H9 (cell line): ENCODE data around the gene RAP1GAP2. TPM values are rescaled to one million over a fixed set of nuclear protein-coding genes. Genes with fewer than 3 reads are reported as not detected.
A peak's percentile ranks its signal among the peaks of the same experiment; 100 is the strongest.

Experiments used
- DNase-seq: peaks from one replicate; pipeline ENCODE4 v3.0.0-alpha.2; 2017
- H2AFZ ChIP-seq: one replicate; pipeline ENCODE4 v1.6.1; 2013; ENCODE audit warnings: mild to moderate bottlenecking, low read length, control low read depth, moderate library complexity
- H2AK5ac ChIP-seq: 2 replicates; pipeline ENCODE4 v1.6.1; 2013; ENCODE audit warnings: low read length, control low read depth, mixed read lengths; ENCODE audit not compliant: insufficient read length
- H2BK120ac ChIP-seq: one replicate; pipeline ENCODE4 v1.6.1; 2013; ENCODE audit warnings: low read depth, mild to moderate bottlenecking, low read length, control low read depth, inconsistent platforms; ENCODE audit not compliant: poor library complexity, severe bottlenecking
- H2BK12ac ChIP-seq: 2 replicates; pipeline ENCODE4 v1.6.1; 2013; ENCODE audit warnings: low read length, control low read depth, mixed read lengths, low read depth; ENCODE audit not compliant: insufficient read length
- H2BK15ac ChIP-seq: 2 replicates; pipeline ENCODE4 v1.6.1; 2013; ENCODE audit warnings: low read depth, low read length, control low read depth
- H2BK20ac ChIP-seq: one replicate; pipeline ENCODE4 v1.6.1; 2013; ENCODE audit warnings: low read depth, mild to moderate bottlenecking, low read length, control low read depth, inconsistent platforms; ENCODE audit not compliant: poor library complexity, severe bottlenecking
- H2BK5ac ChIP-seq: 2 replicates; pipeline ENCODE4 v1.6.1; 2013; ENCODE audit warnings: low read length, control low read depth, mixed read lengths; ENCODE audit not compliant: insufficient read length
- H3K14ac ChIP-seq: 2 replicates; pipeline ENCODE4 v1.6.1; 2013; ENCODE audit warnings: low read length, control low read depth; ENCODE audit not compliant: insufficient read depth
- H3K18ac ChIP-seq: 2 replicates; pipeline ENCODE4 v1.6.1; 2013; ENCODE audit warnings: low read depth, mild to moderate bottlenecking, mixed read lengths, low read length, control low read depth; ENCODE audit not compliant: insufficient read length
- H3K23ac ChIP-seq: 2 replicates; pipeline ENCODE4 v1.6.1; 2013; ENCODE audit warnings: low read length, control low read depth, mixed read lengths, low read depth; ENCODE audit not compliant: insufficient read length
- H3K23me2 ChIP-seq: 2 replicates; pipeline ENCODE4 v1.6.1; 2013; ENCODE audit warnings: low read depth, mild to moderate bottlenecking, mixed read lengths, low read length, control low read depth; ENCODE audit not compliant: insufficient read length, poor library complexity, severe bottlenecking
- H3K27ac ChIP-seq: 2 replicates; pipeline ENCODE4 v1.5.1; 2013; ENCODE audit warnings: low read length, control low read depth, mixed read lengths, low read depth; ENCODE audit not compliant: insufficient read length
- H3K27me3 ChIP-seq: 2 replicates; pipeline ENCODE4 v1.6.1; 2013; ENCODE audit warnings: low read length, control low read depth, inconsistent platforms; ENCODE audit not compliant: insufficient read depth
- H3K4ac ChIP-seq: 2 replicates; pipeline ENCODE4 v1.6.1; 2013; ENCODE audit warnings: low read depth, mild to moderate bottlenecking, control low read depth, inconsistent platforms, low read length, moderate library complexity
- H3K4me1 ChIP-seq: 2 replicates; pipeline ENCODE4 v1.6.1; 2013; ENCODE audit warnings: low read length, control low read depth, inconsistent platforms; ENCODE audit not compliant: insufficient read depth
- H3K4me2 ChIP-seq: 2 replicates; pipeline ENCODE4 v1.6.1; 2013; ENCODE audit warnings: low read length, control low read depth, mixed read lengths; ENCODE audit not compliant: insufficient read length, insufficient read depth
- H3K56ac ChIP-seq: 2 replicates; pipeline ENCODE4 v1.6.1; 2013; ENCODE audit warnings: low read depth, mild to moderate bottlenecking, mixed read lengths, low read length, control low read depth; ENCODE audit not compliant: insufficient read length
- H3K79me1 ChIP-seq: 2 replicates; pipeline ENCODE4 v1.6.1; 2013; ENCODE audit warnings: low read depth, mild to moderate bottlenecking, moderate library complexity, low read length, control low read depth, inconsistent platforms; ENCODE audit not compliant: insufficient read depth, poor library complexity, severe bottlenecking
- H3K79me2 ChIP-seq: 2 replicates; pipeline ENCODE4 v1.6.1; 2013; ENCODE audit warnings: low read length, control low read depth, inconsistent platforms; ENCODE audit not compliant: insufficient read depth
- H3K9ac ChIP-seq: 2 replicates; pipeline ENCODE4 v1.6.1; 2013; ENCODE audit warnings: low read length, control low read depth, mixed read lengths; ENCODE audit not compliant: insufficient read length; ENCODE audit errors: extremely low read depth
- H3K9me3 ChIP-seq: one replicate; pipeline ENCODE4 v1.6.1; 2013; ENCODE audit warnings: low read depth, low read length, inconsistent platforms; ENCODE audit not compliant: control insufficient read depth
- H3T11ph ChIP-seq: one replicate; pipeline ENCODE4 v1.6.1; 2013; ENCODE audit warnings: mild to moderate bottlenecking, low read length, control low read depth, inconsistent platforms
- H4K20me1 ChIP-seq: one replicate; pipeline ENCODE4 v1.6.1; 2013; ENCODE audit not compliant: control insufficient read depth, insufficient read length, insufficient read depth
- H4K5ac ChIP-seq: 2 replicates; pipeline ENCODE4 v1.6.1; 2013; ENCODE audit warnings: low read depth, mild to moderate bottlenecking, mixed read lengths, low read length, control low read depth; ENCODE audit not compliant: insufficient read length
- H4K8ac ChIP-seq: replicated peaks from 2 replicates; pipeline ENCODE4 v1.6.1; 2013; ENCODE audit warnings: low read length, control low read depth, mixed read lengths, low read depth; ENCODE audit not compliant: insufficient read length
- H4K91ac ChIP-seq: 2 replicates; pipeline ENCODE4 v1.6.1; 2013; ENCODE audit warnings: low read depth, mild to moderate bottlenecking, moderate library complexity, mixed read lengths, low read length, control low read depth; ENCODE audit not compliant: insufficient read length
- H3K27ac Mint-ChIP-seq, 3 experiments: 2 replicates in 2 of 3; 3 replicates in 1 of 3; pipeline ENCODE4 v1.8.0; 2020 to 2021; ENCODE audit warnings: mixed read lengths in 3 of 3, mild to moderate bottlenecking in 1 of 3, moderate library complexity in 1 of 3
- H3K27me3 Mint-ChIP-seq: 2 replicates; pipeline ENCODE4 v1.8.0; 2021; ENCODE audit warnings: low read depth, mild to moderate bottlenecking, moderate library complexity, mixed read lengths
- H3K36me3 Mint-ChIP-seq, 3 experiments: 2 replicates in 2 of 3; 3 replicates in 1 of 3; pipeline ENCODE4 v1.8.0; 2020 to 2021; ENCODE audit warnings: low read depth in 3 of 3, mixed read lengths in 3 of 3; ENCODE audit not compliant: insufficient read depth in 1 of 3
- H3K4me1 Mint-ChIP-seq, 2 experiments: 2 replicates each; pipeline ENCODE4 v1.8.0; 2020; ENCODE audit warnings: mixed read lengths in 2 of 2
- H3K4me3 Mint-ChIP-seq, 2 experiments: 2 replicates in 1 of 2; 3 replicates in 1 of 2; pipeline ENCODE4 v1.8.0; 2020 to 2021; ENCODE audit warnings: mild to moderate bottlenecking in 2 of 2, mixed read lengths in 2 of 2, moderate library complexity in 1 of 2
- H3K9me3 Mint-ChIP-seq, 2 experiments: 2 replicates in 1 of 2; 3 replicates in 1 of 2; pipeline ENCODE4 v1.8.0; 2020; ENCODE audit warnings: mild to moderate bottlenecking in 2 of 2, mixed read lengths in 2 of 2, moderate library complexity in 1 of 2
- WGBS: extraction: QIAGEN DNeasy Blood & Tissue Kit; methylation state at CpG from one replicate; pipeline ENCODE4 v1.1.7; 2013; ENCODE audit warnings: missing lambda C conversion rate, low lambda C conversion rate, mixed read lengths; ENCODE audit not compliant: insufficient read length; ENCODE audit errors: extremely low coverage; 5-methylcytosine and 5-hydroxymethylcytosine counted together
- total RNA-seq: library from RNA; stranded (reverse); gene quantifications from 2 replicates; pipeline ENCODE4 v1.2.1, GENCODE V29; 2021
- TF ChIP-seq, protein P1 (sequence below): fragments of 200-600 bp; sonication (generic); conservative IDR thresholded peaks from 3 replicates; pipeline ENCODE4 v1.8.0; 2021; ENCODE audit warnings: antibody characterized with exemption, mild to moderate bottlenecking

RAP1GAP2 gene
- total RNA-seq, 1 experiment from 2014 or later = 33.8 TPM

GRCh38 chr17:2893422-2893914 is 97.2 kb downstream of the RAP1GAP2 start:
- Histone ChIP-seq H4K8ac (no peak overlapping the region), H4K20me1 (no peaks in the 10 kb centered on the region), H3K79me2 (peaks cover 13% of the 10 kb centered on the region; the same call in 1 of the 2 replicates), H4K91ac (no peak overlapping the region), H3K4me2 (no peak overlapping the region), H3K27ac (no peak overlapping the region), H3K79me1 (no peaks in the 10 kb centered on the region), H3K9me3 (no peaks in the 10 kb centered on the region), H3K4me1 (no peaks in the 10 kb centered on the region; the same call in 1 of the 2 replicates), H3K23ac (no peak overlapping the region), H2AK5ac (no peak overlapping the region), H3K56ac (no peak overlapping the region), H3K23me2 (no peaks in the 10 kb centered on the region), H3K9ac (no peak overlapping the region), H3T11ph (no peak overlapping the region), H2BK120ac (no peak overlapping the region), H2AFZ (no peak overlapping the region), H4K5ac (no peak overlapping the region), H3K14ac (no peak overlapping the region), H3K18ac (no peak overlapping the region), H3K27me3 (no peaks in the 10 kb centered on the region), H2BK12ac (no peak overlapping the region), H2BK20ac (no peak overlapping the region), H2BK15ac (no peak overlapping the region), H2BK5ac (no peak overlapping the region), H3K4ac (no peak overlapping the region)
- TF ChIP-seq, protein P1, sequence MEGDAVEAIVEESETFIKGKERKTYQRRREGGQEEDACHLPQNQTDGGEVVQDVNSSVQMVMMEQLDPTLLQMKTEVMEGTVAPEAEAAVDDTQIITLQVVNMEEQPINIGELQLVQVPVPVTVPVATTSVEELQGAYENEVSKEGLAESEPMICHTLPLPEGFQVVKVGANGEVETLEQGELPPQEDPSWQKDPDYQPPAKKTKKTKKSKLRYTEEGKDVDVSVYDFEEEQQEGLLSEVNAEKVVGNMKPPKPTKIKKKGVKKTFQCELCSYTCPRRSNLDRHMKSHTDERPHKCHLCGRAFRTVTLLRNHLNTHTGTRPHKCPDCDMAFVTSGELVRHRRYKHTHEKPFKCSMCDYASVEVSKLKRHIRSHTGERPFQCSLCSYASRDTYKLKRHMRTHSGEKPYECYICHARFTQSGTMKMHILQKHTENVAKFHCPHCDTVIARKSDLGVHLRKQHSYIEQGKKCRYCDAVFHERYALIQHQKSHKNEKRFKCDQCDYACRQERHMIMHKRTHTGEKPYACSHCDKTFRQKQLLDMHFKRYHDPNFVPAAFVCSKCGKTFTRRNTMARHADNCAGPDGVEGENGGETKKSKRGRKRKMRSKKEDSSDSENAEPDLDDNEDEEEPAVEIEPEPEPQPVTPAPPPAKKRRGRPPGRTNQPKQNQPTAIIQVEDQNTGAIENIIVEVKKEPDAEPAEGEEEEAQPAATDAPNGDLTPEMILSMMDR = no peak
- DNase-seq = peak; percentile 30
- H3K27ac Mint-ChIP-seq = peak overlapping the region; percentile 50 to 67 (median 57); a peak in 3 of 7 replicates
- no CpG with 5 or more reads among the region's 20 CpGs for WGBS
- H3K9me3 Mint-ChIP-seq = no peaks in the 10 kb centered on the region
- no peaks in the 10 kb centered on the region for H3K27me3 Mint-ChIP-seq
- peaks cover 3 to 15% (median 6%) of the 10 kb centered on the region in 3 experiments; a peak in 5 of 7 replicates for H3K36me3 Mint-ChIP-seq
- H3K4me1 Mint-ChIP-seq = peaks cover 36 to 42% of the 10 kb centered on the region in 2 experiments
- no peak overlapping the region for H3K4me3 Mint-ChIP-seq
